ENCODE results near the gene TMEM179B.

Gene TMEM179B

DNA sequence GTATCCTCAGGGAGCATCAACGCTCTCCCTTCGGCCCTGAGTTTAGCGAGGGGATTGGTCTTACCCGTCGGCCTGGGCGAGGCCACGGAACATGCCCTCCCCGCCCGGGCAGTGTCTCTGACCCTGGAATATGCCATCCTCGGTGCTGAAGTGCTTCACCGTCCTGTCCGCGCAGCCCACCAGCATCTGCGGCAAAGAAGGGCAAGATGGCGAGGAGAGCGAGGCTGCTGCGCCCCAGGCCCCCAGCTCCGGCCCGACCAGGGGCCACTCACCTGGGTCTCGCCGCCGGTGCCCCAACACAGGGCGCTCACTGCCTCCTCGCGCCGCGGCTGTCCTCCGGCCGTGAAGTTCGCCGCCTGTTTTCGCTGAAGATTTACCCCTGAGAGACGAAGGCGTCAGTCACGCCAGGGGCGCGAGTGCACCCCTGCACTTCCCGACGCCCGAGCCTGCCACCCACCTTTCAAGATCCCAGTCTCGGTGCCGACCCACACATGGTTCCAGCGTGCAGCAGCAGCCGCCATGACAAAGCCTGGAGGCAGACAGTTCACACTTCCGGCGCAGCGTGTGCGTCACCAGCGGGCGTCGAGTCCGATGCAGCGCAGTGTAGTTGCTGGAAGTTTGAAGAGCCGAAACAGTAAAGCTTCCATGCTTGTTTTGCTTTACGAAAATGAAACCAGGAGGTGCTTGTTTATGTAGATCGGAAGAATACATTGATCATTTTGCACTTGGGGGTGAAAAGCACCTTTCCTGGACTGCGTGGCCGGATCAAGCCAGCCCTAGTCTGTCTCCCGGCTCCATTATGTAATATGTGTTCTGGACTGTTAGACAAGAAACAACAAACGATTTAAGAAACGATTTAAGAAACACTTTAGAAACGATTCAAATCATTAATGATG is 52.1 kb downstream of the TMEM179B start, which contains the start of gene WDR74:
Gene WDR74, minus strand, starts transcription at position 541 of the 896 bp plus-strand sequence. Its CDS starts 20 bp downstream, at position 521.
- peak; percentile 85 to 94 for DNase-seq
